ENCODE data around the gene MTA1. TPM values are rescaled to one million over a fixed set of nuclear protein-coding genes. Genes with fewer than 3 reads are reported as not detected.

The MTA1 gene
- total and polyA plus RNA-seq, 7 experiments from 2014 or later: 2.8 to 132 (median 117) TPM

DNA sequence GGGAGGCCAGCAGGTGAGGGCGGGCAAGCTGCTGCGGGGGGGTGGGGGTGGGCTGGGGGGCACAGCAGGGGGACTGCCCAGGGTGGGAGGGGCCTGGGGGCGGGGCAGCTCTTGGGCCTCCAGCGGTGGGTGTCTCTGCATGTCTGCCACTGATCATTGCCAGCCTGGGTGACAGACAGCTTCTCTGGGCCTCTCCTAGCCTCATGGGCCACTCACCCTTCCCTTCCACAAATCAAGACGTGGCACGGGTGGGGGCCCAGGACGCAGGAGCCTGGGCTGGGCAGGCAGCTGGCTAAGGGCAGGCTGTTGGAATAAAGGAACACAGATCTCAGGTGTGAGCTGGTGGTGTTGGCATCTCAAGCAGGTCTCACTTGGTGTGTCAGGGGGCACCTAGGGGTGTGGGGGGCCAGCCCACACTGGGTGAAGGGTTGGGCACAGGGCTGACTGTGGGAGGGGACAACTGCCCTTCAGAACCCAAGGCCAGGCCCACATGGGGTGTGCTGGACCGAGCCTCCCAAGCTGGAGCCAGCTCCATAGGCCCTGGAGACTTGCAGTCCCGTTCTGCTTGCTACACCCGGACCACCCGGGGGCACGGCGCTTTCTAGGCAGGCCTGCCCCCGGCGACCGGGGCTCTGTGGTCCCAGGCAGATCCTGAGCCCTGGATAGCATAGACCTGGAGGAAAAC, 74.4 kb downstream of the MTA1 start:
- Histone ChIP-seq H3K4me3 (ENCODE audit: low read length) (no peak overlapping the region), H3K27ac (ENCODE audit: low read depth, low read length) (no peak overlapping the region), H3K36me3 (ENCODE audit: control insufficient read depth in 2 of 3, insufficient read depth in 3 of 3, low read length in 3 of 3) (no peaks in the 10 kb centered on the region), H3K4me1 (ENCODE audit: control insufficient read depth in 2 of 2, insufficient read depth in 2 of 2, low read length in 2 of 2) (peaks cover 5 to 6% of the 10 kb centered on the region in 2 donors), H3K9me3 (ENCODE audit: control insufficient read depth in 2 of 3, low read length in 3 of 3) (no peaks in the 10 kb centered on the region), H3K27me3 (ENCODE audit: control insufficient read depth in 2 of 2, insufficient read depth in 2 of 2, low read length in 2 of 2) (no peaks in the 10 kb centered on the region)
- CTCF ChIA-PET: interaction anchor here (0.9 kb wide), 1 partner anchor 14 kb away, joined by 3 read pairs; no protein-coding TSS in a partner anchor
- intact Hi-C loops (cut with micrococcal nuclease): loop anchor here in 1 of 2 donors (5.0 to 10.0 kb wide), 2 partner anchors 312 to 399 kb away; partner anchors contain the start of gene NUDT14
- no peak for DNase-seq
- no peaks in the 10 kb centered on the region for H3K9me3 Mint-ChIP-seq
- POLR2A ChIA-PET: interaction anchor here (0.6 kb wide), 1 partner anchor 251 kb away, joined by 6 read pairs; no protein-coding TSS in a partner anchor
- H3K36me3 Mint-ChIP-seq: peaks cover 0 to 2% (median 0%) of the 10 kb centered on the region in 5 donors
- no peak overlapping the region for H3K4me3 Mint-ChIP-seq
- H3K27ac Mint-ChIP-seq: no peak overlapping the region
- no peaks in the 10 kb centered on the region for H3K27me3 Mint-ChIP-seq
- no peak for ATAC-seq
- H3K4me1 Mint-ChIP-seq: peaks cover 4 to 17% (median 11%) of the 10 kb centered on the region in 7 donors

DNA sequence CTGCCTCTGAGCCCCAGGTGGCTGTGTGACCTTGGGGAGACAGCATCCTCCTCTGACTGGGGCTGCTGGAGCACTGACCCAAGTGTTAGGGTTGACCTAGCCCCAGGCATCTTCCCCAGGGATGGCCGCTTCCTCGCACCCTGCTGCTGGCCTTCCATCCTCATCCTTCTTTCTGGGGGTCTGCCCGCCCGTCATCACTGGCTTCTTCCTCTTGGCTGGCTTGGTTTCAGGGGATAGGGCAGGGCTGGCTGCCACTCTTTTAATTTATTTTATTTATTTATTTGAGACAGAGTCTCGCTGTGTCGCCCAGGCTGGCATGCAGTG, 74.9 kb downstream of the MTA1 start:
- peaks cover 0 to 1% of the 10 kb centered on the region in 2 donors for H3K4me1 ChIP-seq (ENCODE audit: control insufficient read depth in 2 of 2, insufficient read depth in 2 of 2, low read length in 2 of 2)
- no peak overlapping the region for H3K27ac Mint-ChIP-seq
- CTCF ChIA-PET: interaction anchor here (0.9 kb wide), 1 partner anchor 14 kb away, joined by 3 read pairs; no protein-coding TSS in a partner anchor
- peaks cover 0 to under 1% (median 0%) of the 10 kb centered on the region in 5 donors for H3K36me3 Mint-ChIP-seq
- H3K27ac ChIP-seq (ENCODE audit: low read depth, low read length): no peak overlapping the region
- H3K9me3 Mint-ChIP-seq: no peaks in the 10 kb centered on the region
- DNase-seq (no peak), ATAC-seq (no peak)
- no peaks in the 10 kb centered on the region for H3K27me3 Mint-ChIP-seq
- H3K4me3 ChIP-seq (ENCODE audit: low read length): no peak overlapping the region
- intact Hi-C loops (cut with micrococcal nuclease): loop anchor here in 1 of 2 donors (5.0 to 10.0 kb wide), 2 partner anchors 312 to 400 kb away; partner anchors contain the start of gene NUDT14
- no peaks in the 10 kb centered on the region for H3K36me3 ChIP-seq (ENCODE audit: control insufficient read depth in 2 of 3, insufficient read depth in 3 of 3, low read length in 3 of 3)
- H3K4me3 Mint-ChIP-seq: no peak overlapping the region
- no peaks in the 10 kb centered on the region for H3K9me3 ChIP-seq (ENCODE audit: control insufficient read depth in 2 of 3, low read length in 3 of 3)
- POLR2A ChIA-PET: no interaction called here
- no peaks in the 10 kb centered on the region for H3K27me3 ChIP-seq (ENCODE audit: control insufficient read depth in 2 of 2, insufficient read depth in 2 of 2, low read length in 2 of 2)
- peaks cover under 1 to 12% (median 6%) of the 10 kb centered on the region in 7 donors for H3K4me1 Mint-ChIP-seq

GRCh38 chr14:105495101-105495989, 75.7 kb downstream of the MTA1 start:
- POLR2A ChIA-PET: no interaction called here
- no peak overlapping the region for H3K4me3 ChIP-seq (ENCODE audit: low read length)
- no peak overlapping the region for H3K4me3 Mint-ChIP-seq
- no peaks in the 10 kb centered on the region for H3K36me3 ChIP-seq (ENCODE audit: control insufficient read depth in 2 of 3, insufficient read depth in 3 of 3, low read length in 3 of 3)
- intact Hi-C loops (cut with micrococcal nuclease): loop anchor here in 1 of 2 donors (10.0 kb wide), 1 partner anchor 401 kb away; no protein-coding TSS in a partner anchor
- H3K27me3 ChIP-seq (ENCODE audit: control insufficient read depth in 2 of 2, insufficient read depth in 2 of 2, low read length in 2 of 2): no peaks in the 10 kb centered on the region
- no peaks in the 10 kb centered on the region for H3K4me1 ChIP-seq (ENCODE audit: control insufficient read depth in 2 of 2, insufficient read depth in 2 of 2, low read length in 2 of 2)
- H3K9me3 ChIP-seq (ENCODE audit: control insufficient read depth in 2 of 3, low read length in 3 of 3): no peaks in the 10 kb centered on the region
- no peaks in the 10 kb centered on the region for H3K9me3 Mint-ChIP-seq
- H3K36me3 Mint-ChIP-seq: no peaks in the 10 kb centered on the region
- no peaks in the 10 kb centered on the region for H3K27me3 Mint-ChIP-seq
- H3K4me1 Mint-ChIP-seq: peaks cover 0 to 10% (median 5%) of the 10 kb centered on the region in 7 donors
- H3K27ac Mint-ChIP-seq: no peak overlapping the region
- CTCF ChIA-PET: interaction anchor here (0.9 kb wide), 1 partner anchor 15 kb away, joined by 3 read pairs; no protein-coding TSS in a partner anchor
- DNase-seq (peak in 2 of 9 donors; percentile 19 to 22), ATAC-seq (no peak)
- H3K27ac ChIP-seq (ENCODE audit: low read depth, low read length): no peak overlapping the region

DNA sequence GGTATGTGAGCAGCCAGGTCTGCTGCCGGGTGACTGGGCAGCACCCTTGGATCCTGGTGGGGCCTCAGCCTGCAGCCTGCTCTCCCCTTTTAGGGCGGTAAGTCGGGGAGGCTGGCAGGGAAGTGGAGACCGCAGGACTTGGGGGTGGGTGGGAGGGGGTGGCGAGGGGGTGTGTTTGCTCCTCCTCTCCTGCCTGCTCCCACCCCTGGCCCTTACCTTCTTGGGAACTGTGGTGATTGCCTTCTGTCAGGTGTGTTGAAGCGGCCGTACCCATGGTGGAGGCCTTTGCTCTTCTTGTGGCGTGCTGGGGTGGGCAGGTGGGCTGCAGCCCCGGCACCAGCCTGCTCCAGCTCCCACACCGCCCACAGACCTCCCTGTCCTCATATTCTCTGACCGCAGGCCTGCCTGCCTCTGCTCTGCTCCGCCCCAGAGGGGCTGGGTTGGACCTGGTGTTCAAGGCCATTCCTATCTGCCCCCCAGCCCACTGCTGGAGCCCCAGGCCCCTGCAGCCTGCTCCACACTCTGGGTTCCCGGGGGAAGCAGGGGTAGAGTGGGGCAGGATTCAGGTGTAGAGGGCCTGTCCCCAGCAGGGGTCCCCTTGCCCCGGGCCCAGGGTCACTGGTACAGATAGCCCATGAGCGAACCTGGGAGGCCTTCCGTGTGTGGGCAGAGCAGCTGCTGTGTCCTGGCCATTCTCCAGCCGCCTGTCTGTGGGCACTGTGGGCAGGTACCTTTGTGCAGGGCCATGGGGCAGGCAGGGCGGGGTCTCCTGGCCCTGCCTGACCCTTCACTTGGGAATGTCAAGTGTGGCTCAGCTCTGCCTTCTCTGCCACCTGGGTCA, 76.6 kb downstream of the MTA1 start:
- no peaks in the 10 kb centered on the region for H3K27me3 ChIP-seq (ENCODE audit: control insufficient read depth in 2 of 2, insufficient read depth in 2 of 2, low read length in 2 of 2)
- no peaks in the 10 kb centered on the region for H3K4me1 ChIP-seq (ENCODE audit: control insufficient read depth in 2 of 2, insufficient read depth in 2 of 2, low read length in 2 of 2)
- CTCF ChIA-PET: interaction anchor here (0.7 kb wide), 1 partner anchor 19 kb away, joined by 3 read pairs; no protein-coding TSS in a partner anchor
- H3K4me3 Mint-ChIP-seq: no peak overlapping the region
- H3K27ac Mint-ChIP-seq: no peak overlapping the region
- no peak overlapping the region for H3K27ac ChIP-seq (ENCODE audit: low read depth, low read length)
- POLR2A ChIA-PET: no interaction called here
- no peaks in the 10 kb centered on the region for H3K27me3 Mint-ChIP-seq
- intact Hi-C loops (cut with micrococcal nuclease): loop anchor here in 1 of 2 donors (10.0 kb wide), 1 partner anchor 401 kb away; no protein-coding TSS in a partner anchor
- H3K4me3 ChIP-seq (ENCODE audit: low read length): no peak overlapping the region
- ATAC-seq (no peak), DNase-seq (peak in 1 of 9 donors; percentile 15)
- peaks cover 0 to 10% (median 5%) of the 10 kb centered on the region in 7 donors for H3K4me1 Mint-ChIP-seq
- H3K9me3 Mint-ChIP-seq: no peaks in the 10 kb centered on the region
- H3K36me3 Mint-ChIP-seq: no peaks in the 10 kb centered on the region
- H3K9me3 ChIP-seq (ENCODE audit: control insufficient read depth in 2 of 3, low read length in 3 of 3): no peaks in the 10 kb centered on the region
- no peaks in the 10 kb centered on the region for H3K36me3 ChIP-seq (ENCODE audit: control insufficient read depth in 2 of 3, insufficient read depth in 3 of 3, low read length in 3 of 3)

- Mint-ChIP-seq H3K9me3 (no peaks in the 10 kb centered on the region), H3K4me3 (no peak overlapping the region), H3K4me1 (peaks cover 0 to 5% (median 1%) of the 10 kb centered on the region in 7 donors), H3K27me3 (no peaks in the 10 kb centered on the region), H3K27ac (no peak overlapping the region), H3K36me3 (no peaks in the 10 kb centered on the region)
- ATAC-seq (peak; percentile 3), DNase-seq (no peak)
- H3K9me3 ChIP-seq (ENCODE audit: control insufficient read depth in 2 of 3, low read length in 3 of 3): no peaks in the 10 kb centered on the region
- ChIA-PET CTCF (interaction anchor here (0.7 kb wide), 1 partner anchor 18 kb away, joined by 3 read pairs; no protein-coding TSS in a partner anchor), POLR2A (no interaction called here)
- intact Hi-C loops (cut with micrococcal nuclease): loop anchor here in 1 of 2 donors (10.0 kb wide), 1 partner anchor 402 kb away; no protein-coding TSS in a partner anchor
- H3K4me3 ChIP-seq (ENCODE audit: low read length): no peak overlapping the region
- H3K4me1 ChIP-seq (ENCODE audit: control insufficient read depth in 2 of 2, insufficient read depth in 2 of 2, low read length in 2 of 2): no peaks in the 10 kb centered on the region
- H3K27me3 ChIP-seq (ENCODE audit: control insufficient read depth in 2 of 2, insufficient read depth in 2 of 2, low read length in 2 of 2): no peaks in the 10 kb centered on the region
- H3K27ac ChIP-seq (ENCODE audit: low read depth, low read length): no peak overlapping the region
- H3K36me3 ChIP-seq (ENCODE audit: control insufficient read depth in 2 of 3, insufficient read depth in 3 of 3, low read length in 3 of 3): no peaks in the 10 kb centered on the region
Measured at GRCh38 chr14:105496831-105497591, 77.4 kb downstream of the MTA1 start.
